MM.1S (cell line): ENCODE data around the gene MAZ.
A peak's percentile ranks its signal among the peaks of the same experiment; 100 is the strongest.

Source experiments
- DNase-seq: peaks from one replicate; pipeline ENCODE4 v3.0.0-alpha.2; 2015
- H2AFZ ChIP-seq: fragments of 300-600 bp; sonication (generic); 2 replicates; pipeline ENCODE4 v1.6.0; 2016; ENCODE audit warnings: antibody characterized with exemption, low read length
- H3F3A ChIP-seq: fragments of 300-600 bp; sonication (generic); 2 replicates; pipeline ENCODE4 v1.6.1; 2016; ENCODE audit warnings: mild to moderate bottlenecking, antibody characterized with exemption, low read length, moderate library complexity, mixed read lengths; ENCODE audit not compliant: insufficient read depth
- H3K27ac ChIP-seq: fragments of 300-600 bp; sonication (generic); 2 replicates; pipeline ENCODE4 v1.5.1; 2016; ENCODE audit warnings: mild to moderate bottlenecking, low read length
- H3K27me3 ChIP-seq: fragments of 300-600 bp; sonication (generic); replicated peaks from 2 replicates; pipeline ENCODE4 v1.6.0; 2016; ENCODE audit warnings: low read length; ENCODE audit not compliant: insufficient read depth
- H3K36me3 ChIP-seq: fragments of 300-600 bp; sonication (generic); replicated peaks from 2 replicates; pipeline ENCODE4 v1.6.1; 2016; ENCODE audit warnings: mild to moderate bottlenecking, low read length, mixed read lengths; ENCODE audit not compliant: insufficient read depth
- H3K4me1 ChIP-seq: fragments of 300-600 bp; sonication (generic); 2 replicates; pipeline ENCODE4 v1.6.1; 2016; ENCODE audit warnings: low read length, mixed read lengths
- H3K4me2 ChIP-seq: fragments of 300-600 bp; sonication (generic); 2 replicates; pipeline ENCODE4 v1.6.0; 2016; ENCODE audit warnings: low read depth, low read length
- H3K4me3 ChIP-seq: fragments of 300-600 bp; sonication (generic); 2 replicates; pipeline ENCODE4 v1.5.1; 2016; ENCODE audit warnings: low read length, mixed read lengths
- H3K79me2 ChIP-seq: fragments of 300-600 bp; sonication (generic); 2 replicates; pipeline ENCODE4 v1.6.1; 2016; ENCODE audit warnings: mixed run types, low read length, mixed read lengths
- H3K9ac ChIP-seq: fragments of 300-600 bp; sonication (generic); 2 replicates; pipeline ENCODE4 v1.6.1; 2016; ENCODE audit warnings: low read length, mixed read lengths
- H3K9me2 ChIP-seq: fragments of 300-600 bp; sonication (generic); replicated peaks from 2 replicates; pipeline ENCODE4 v1.6.1; 2016; ENCODE audit warnings: mild to moderate bottlenecking, low read length, mixed read lengths; ENCODE audit not compliant: insufficient read depth
- H3K9me3 ChIP-seq: fragments of 300-600 bp; sonication (generic); replicated peaks from 2 replicates; pipeline ENCODE4 v1.6.1; 2016; ENCODE audit warnings: mild to moderate bottlenecking, low read length, mixed read lengths; ENCODE audit not compliant: insufficient read depth
- H4K20me1 ChIP-seq: fragments of 300-600 bp; sonication (generic); 2 replicates; pipeline ENCODE4 v1.6.1; 2016; ENCODE audit warnings: mild to moderate bottlenecking, low read length, moderate library complexity, mixed read lengths; ENCODE audit not compliant: insufficient read depth
- EZH2 ChIP-seq: fragments of 300-600 bp; sonication (generic); optimal IDR thresholded peaks from 2 replicates; pipeline ENCODE3; 2017; ENCODE audit warnings: low read depth, mild to moderate bottlenecking, antibody characterized with exemption, low read length, mixed read lengths
- EZH2phosphoT487 ChIP-seq: fragments of 300-600 bp; sonication (generic); IDR thresholded peaks from 2 replicates; pipeline ENCODE4 v1.6.1; 2018; ENCODE audit warnings: antibody characterized with exemption, low read length
- TF ChIP-seq, protein P1 (sequence below): fragments of 300-600 bp; sonication (generic); IDR thresholded peaks from 2 replicates; pipeline ENCODE4 v1.5.1; 2016; ENCODE audit warnings: antibody characterized with exemption, low read length, mixed read lengths

MAZ gene

DNA sequence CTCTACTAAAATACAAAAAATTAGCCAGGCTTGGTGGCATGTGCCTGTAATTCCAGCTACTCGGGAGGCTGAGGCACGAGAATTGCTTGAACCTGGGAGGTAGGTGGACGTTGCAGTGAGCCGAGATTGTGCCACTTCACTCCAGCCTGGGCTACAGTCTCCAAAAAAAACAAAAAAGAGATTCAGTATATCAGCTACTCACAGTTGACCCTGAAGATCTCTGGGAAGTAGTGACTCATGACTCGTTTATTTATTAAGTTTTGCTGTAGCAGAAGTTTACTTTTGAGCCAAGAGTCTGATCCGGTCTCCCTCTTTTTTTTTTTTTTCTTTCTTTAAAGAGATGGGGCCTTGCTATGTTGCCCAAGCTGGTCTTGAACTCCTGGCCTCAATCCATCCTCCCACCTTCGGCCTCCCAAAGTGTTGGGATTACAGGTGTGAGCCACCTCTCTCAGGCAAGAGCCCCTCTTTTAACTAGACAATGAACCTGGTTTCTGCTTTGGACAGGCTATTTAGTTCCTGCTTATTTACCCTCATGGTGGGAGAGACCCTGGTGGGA, 18.3 kb downstream of the MAZ start:
- Histone ChIP-seq H3K4me3 (no peak overlapping the region), H3K9me2 (no peaks in the 10 kb centered on the region), H3K27me3 (no peaks in the 10 kb centered on the region), H3K27ac (no peak overlapping the region; the same call in 1 of the 2 replicates), H3K36me3 (no peaks in the 10 kb centered on the region), H2AFZ (no peak overlapping the region), H4K20me1 (no peaks in the 10 kb centered on the region), H3K4me1 (peaks cover 34% of the 10 kb centered on the region), H3K9me3 (no peaks in the 10 kb centered on the region), H3K9ac (no peak overlapping the region), H3K79me2 (peaks cover 65% of the 10 kb centered on the region), H3F3A (peaks cover 28% of the 10 kb centered on the region), H3K4me2 (peak overlapping the region; percentile 36)
- TF ChIP-seq, protein P1, sequence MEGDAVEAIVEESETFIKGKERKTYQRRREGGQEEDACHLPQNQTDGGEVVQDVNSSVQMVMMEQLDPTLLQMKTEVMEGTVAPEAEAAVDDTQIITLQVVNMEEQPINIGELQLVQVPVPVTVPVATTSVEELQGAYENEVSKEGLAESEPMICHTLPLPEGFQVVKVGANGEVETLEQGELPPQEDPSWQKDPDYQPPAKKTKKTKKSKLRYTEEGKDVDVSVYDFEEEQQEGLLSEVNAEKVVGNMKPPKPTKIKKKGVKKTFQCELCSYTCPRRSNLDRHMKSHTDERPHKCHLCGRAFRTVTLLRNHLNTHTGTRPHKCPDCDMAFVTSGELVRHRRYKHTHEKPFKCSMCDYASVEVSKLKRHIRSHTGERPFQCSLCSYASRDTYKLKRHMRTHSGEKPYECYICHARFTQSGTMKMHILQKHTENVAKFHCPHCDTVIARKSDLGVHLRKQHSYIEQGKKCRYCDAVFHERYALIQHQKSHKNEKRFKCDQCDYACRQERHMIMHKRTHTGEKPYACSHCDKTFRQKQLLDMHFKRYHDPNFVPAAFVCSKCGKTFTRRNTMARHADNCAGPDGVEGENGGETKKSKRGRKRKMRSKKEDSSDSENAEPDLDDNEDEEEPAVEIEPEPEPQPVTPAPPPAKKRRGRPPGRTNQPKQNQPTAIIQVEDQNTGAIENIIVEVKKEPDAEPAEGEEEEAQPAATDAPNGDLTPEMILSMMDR = no peak
- TF ChIP-seq EZH2phosphoT487 = no peak
- no peak for TF ChIP-seq EZH2
- no peak for DNase-seq

DNA sequence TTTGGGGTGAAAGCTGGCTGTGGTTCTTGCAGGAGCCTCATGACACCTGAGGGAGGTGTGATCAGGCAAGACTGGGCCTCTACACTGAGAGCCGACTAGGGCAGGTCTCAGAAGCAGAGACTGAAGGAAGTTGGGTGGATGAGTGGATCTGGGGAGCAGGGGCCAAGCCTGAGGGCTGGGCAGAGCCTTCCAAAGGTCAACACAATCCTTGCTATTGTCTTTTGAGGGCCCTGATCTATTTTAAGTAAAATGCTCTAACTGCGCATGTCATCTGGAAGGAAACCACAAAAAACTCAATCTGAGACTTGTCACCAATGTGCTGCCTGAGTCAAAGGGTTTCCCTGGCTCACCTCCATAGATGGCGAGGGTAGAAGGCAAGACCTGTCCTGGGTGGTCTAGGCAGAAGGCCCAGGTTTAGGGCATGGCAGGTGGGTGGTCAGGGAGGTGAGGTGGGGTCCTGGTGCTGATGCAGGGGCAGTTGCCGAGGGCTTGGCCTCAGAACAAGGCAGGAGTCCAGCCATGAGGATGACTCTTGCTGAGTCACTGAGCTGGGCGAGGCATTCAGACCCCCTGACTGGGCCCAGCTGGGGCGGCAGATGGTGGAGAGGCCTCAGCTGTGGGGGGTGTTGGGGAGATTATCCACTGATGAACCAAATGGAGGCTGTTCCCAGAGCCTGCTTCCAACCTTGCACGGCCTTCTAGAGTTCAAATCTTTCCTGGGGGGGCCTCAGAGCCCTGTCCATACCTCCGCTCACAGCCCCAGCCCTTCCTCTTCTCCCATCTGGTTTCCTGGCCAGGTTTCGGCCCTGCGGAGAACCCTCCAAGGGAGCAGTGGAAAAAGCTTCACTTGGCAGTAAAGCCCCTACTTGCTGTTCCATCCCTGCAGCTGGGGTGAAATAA, 19.1 kb downstream of the MAZ start:
- Histone ChIP-seq H3K79me2 (peaks cover 64% of the 10 kb centered on the region), H3F3A (peaks cover 20% of the 10 kb centered on the region), H2AFZ (no peak overlapping the region), H3K4me1 (peaks cover 30% of the 10 kb centered on the region), H3K9me2 (no peaks in the 10 kb centered on the region), H4K20me1 (no peaks in the 10 kb centered on the region), H3K27ac (no peak overlapping the region; the same call in 1 of the 2 replicates), H3K9me3 (no peaks in the 10 kb centered on the region), H3K9ac (no peak overlapping the region), H3K27me3 (no peaks in the 10 kb centered on the region), H3K36me3 (no peaks in the 10 kb centered on the region), H3K4me3 (no peak overlapping the region), H3K4me2 (peak overlapping the region; percentile 36)
- TF ChIP-seq, protein P1 = no peak
- TF ChIP-seq EZH2 = no peak
- no peak for TF ChIP-seq EZH2phosphoT487
- peak; percentile 51 for DNase-seq

DNA sequence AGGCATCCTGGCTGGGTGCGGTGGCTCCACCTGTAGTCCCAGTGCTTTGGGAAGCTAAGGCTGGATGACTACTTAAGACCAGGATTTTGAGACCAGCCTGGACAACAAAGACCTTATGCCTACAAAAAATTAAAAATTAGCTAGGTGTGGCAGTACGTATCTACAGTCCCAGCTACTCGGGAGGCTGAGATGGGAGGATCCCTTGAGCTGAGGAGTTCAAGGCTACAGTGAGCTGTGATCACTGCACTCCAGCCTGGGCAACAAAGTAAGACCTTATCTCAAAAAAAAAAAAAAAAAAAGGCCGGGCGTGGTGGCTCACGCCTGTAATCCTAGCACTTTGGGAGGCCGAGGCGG, 20.0 kb downstream of the MAZ start:
- no peaks in the 10 kb centered on the region for H3K36me3 ChIP-seq
- no peak overlapping the region for H3K4me2 ChIP-seq
- H3K4me1 ChIP-seq = peaks cover 26% of the 10 kb centered on the region
- H3K9me2 ChIP-seq = no peaks in the 10 kb centered on the region
- H4K20me1 ChIP-seq = no peaks in the 10 kb centered on the region
- no peaks in the 10 kb centered on the region for H3K9me3 ChIP-seq
- TF ChIP-seq, protein P1 = no peak
- TF ChIP-seq EZH2phosphoT487 (no peak), EZH2 (no peak)
- H3F3A ChIP-seq = peaks cover 11% of the 10 kb centered on the region
- no peak for DNase-seq
- peaks cover 55% of the 10 kb centered on the region for H3K79me2 ChIP-seq
- H2AFZ ChIP-seq = no peak overlapping the region
- no peak overlapping the region for H3K4me3 ChIP-seq
- H3K27me3 ChIP-seq = no peaks in the 10 kb centered on the region
- no peak overlapping the region for H3K9ac ChIP-seq
- no peak overlapping the region for H3K27ac ChIP-seq
